Stimulated activated CD8-positive, alpha-beta memory T cell treated with anti-CD3 and anti-CD28 coated beads, Interleukin-7, amount 100 ng/mL, for 4 hours (primary cell): ENCODE measurements around the gene RIC8A.

ENCODE experiments used
- DNase-seq, 2 donors: peaks; one replicate each; pipeline ENCODE4 v3.0.0-alpha.2; 2020; ENCODE audit warnings: low read depth in 2 of 2

RIC8A gene

GRCh38 chr11:244376-244775 is 36.9 kb downstream of the RIC8A start:
- DNase-seq = no peak

GRCh38 chr11:249062-249461 is 41.6 kb downstream of the RIC8A start:
- no peak for DNase-seq

- DNase-seq = no peak
Measured at GRCh38 chr11:250274-250673, 42.8 kb downstream of the RIC8A start.

GRCh38 chr11:250740-251299 is 43.3 kb downstream of the RIC8A start:
- DNase-seq = peak; percentile 62 to 71

- DNase-seq = no peak
Measured at GRCh38 chr11:251550-251949, 44.0 kb downstream of the RIC8A start.

GRCh38 chr11:252666-253065 is 45.2 kb downstream of the RIC8A start:
- no peak for DNase-seq

GRCh38 chr11:253160-253885 is 45.8 kb downstream of the RIC8A start:
- DNase-seq = no peak

- no peak for DNase-seq
Measured at GRCh38 chr11:253886-254270, 46.4 kb downstream of the RIC8A start.

GRCh38 chr11:255176-255575 is 47.7 kb downstream of the RIC8A start:
- no peak for DNase-seq

- no peak for DNase-seq
Measured at GRCh38 chr11:255816-256215, 48.3 kb downstream of the RIC8A start.

- no peak for DNase-seq
Measured at GRCh38 chr11:256952-257737, 49.6 kb downstream of the RIC8A start.

GRCh38 chr11:257766-258493 is 50.4 kb downstream of the RIC8A start:
- no peak for DNase-seq

GRCh38 chr11:259413-259812 is 51.9 kb downstream of the RIC8A start:
- no peak for DNase-seq

GRCh38 chr11:261624-262023 is 54.1 kb downstream of the RIC8A start:
- DNase-seq = no peak
